Endodermal cell (in vitro differentiated cells): ENCODE results near the gene TMF1. TPM values are rescaled to one million over a fixed set of nuclear protein-coding genes. Genes with fewer than 3 reads are reported as not detected.

Source experiments
- DNase-seq: peaks from one replicate; pipeline ENCODE4 v3.0.0-alpha.2; 2017
- H3K27ac ChIP-seq: 2 replicates; pipeline ENCODE4 v1.5.1; 2013; ENCODE audit warnings: mild to moderate bottlenecking, low read depth, low read length, moderate library complexity
- H3K27me3 ChIP-seq: 2 replicates; pipeline ENCODE4 v1.6.1; 2013; ENCODE audit warnings: mild to moderate bottlenecking, low read length, moderate library complexity; ENCODE audit not compliant: insufficient read depth, control insufficient read depth, poor library complexity, severe bottlenecking
- H3K36me3 ChIP-seq: 2 replicates; pipeline ENCODE4 v1.7.0; 2013; ENCODE audit warnings: mild to moderate bottlenecking, low read length, moderate library complexity; ENCODE audit not compliant: control insufficient read depth, insufficient read depth
- H3K4me1 ChIP-seq: one replicate; pipeline ENCODE4 v1.7.0; 2013; ENCODE audit warnings: low read length; ENCODE audit not compliant: control insufficient read depth, insufficient read depth
- H3K4me3 ChIP-seq: 2 replicates; pipeline ENCODE4 v1.5.1; 2013; ENCODE audit warnings: mild to moderate bottlenecking, low read length, moderate library complexity
- H3K9ac ChIP-seq: 2 replicates; pipeline ENCODE4 v1.6.1; 2013; ENCODE audit warnings: mild to moderate bottlenecking, low read length, moderate library complexity; ENCODE audit not compliant: poor library complexity, severe bottlenecking; ENCODE audit errors: extremely low read depth
- H3K9me3 ChIP-seq: 2 replicates; pipeline ENCODE4 v1.6.1; 2013; ENCODE audit warnings: mild to moderate bottlenecking, low read length, moderate library complexity; ENCODE audit not compliant: control insufficient read depth
- H3K27ac Mint-ChIP-seq: 2 replicates; pipeline ENCODE4 v1.8.0; 2020; ENCODE audit warnings: mixed read lengths
- H3K27me3 Mint-ChIP-seq: 2 replicates; pipeline ENCODE4 v1.8.0; 2021; ENCODE audit warnings: mild to moderate bottlenecking, mixed read lengths; ENCODE audit not compliant: insufficient read depth
- H3K36me3 Mint-ChIP-seq: 2 replicates; pipeline ENCODE4 v1.8.0; 2020; ENCODE audit warnings: low read depth, mixed read lengths
- H3K4me1 Mint-ChIP-seq: 2 replicates; pipeline ENCODE4 v1.8.0; 2020; ENCODE audit warnings: mixed read lengths
- H3K4me3 Mint-ChIP-seq: 2 replicates; pipeline ENCODE4 v1.8.0; 2020; ENCODE audit warnings: mild to moderate bottlenecking, moderate library complexity, mixed read lengths
- H3K9me3 Mint-ChIP-seq: 2 replicates; pipeline ENCODE4 v1.8.0; 2020; ENCODE audit warnings: mild to moderate bottlenecking, mixed read lengths
- CTCF ChIP-seq: fragments of 200-600 bp; sonication (generic); conservative IDR thresholded peaks from 2 replicates; pipeline ENCODE4 v1.5.0; 2021; ENCODE audit warnings: antibody characterized with exemption, mild to moderate bottlenecking
- WGBS, 2 experiments: methylation state at CpG; one replicate each; pipeline versions ENCODE4 v1.1.5 to v1.1.7; 2013; ENCODE audit warnings: missing lambda C conversion rate in 2 of 2, mixed read lengths in 1 of 2; ENCODE audit not compliant: insufficient coverage in 1 of 2, insufficient read length in 1 of 2; 5-methylcytosine and 5-hydroxymethylcytosine counted together
- total RNA-seq, 2 donors: library from RNA; stranded (reverse); fragmentation: NEBNext Ultra II Directional in 1 of 2; extraction: Animal tissue kit (Norgen Biotek cat#: 25700) in 1 of 2; gene quantifications; 2 replicates in 1 of 2; 3 replicates in 1 of 2; pipeline ENCODE4 v1.2.1, GENCODE V29; 2021

The TMF1 gene
- total RNA-seq, 2 donors from 2014 or later, result 25.6 to 31.3 TPM

- no peak for DNase-seq
- H3K9ac ChIP-seq, result no peak overlapping the region
- H3K27me3 Mint-ChIP-seq, result no peaks in the 10 kb centered on the region
- no peaks in the 10 kb centered on the region for H3K9me3 ChIP-seq
- H3K27ac ChIP-seq, result no peak overlapping the region
- H3K4me1 ChIP-seq, result no peaks in the 10 kb centered on the region
- H3K27ac Mint-ChIP-seq, result no peak overlapping the region
- no peaks in the 10 kb centered on the region for H3K4me1 Mint-ChIP-seq
- H3K4me3 Mint-ChIP-seq, result no peak overlapping the region
- no peaks in the 10 kb centered on the region for H3K27me3 ChIP-seq
- no peaks in the 10 kb centered on the region for H3K9me3 Mint-ChIP-seq
- no peak for TF ChIP-seq CTCF
- WGBS, 2 experiments, result 97 to 100% methylated on average over 2 of the region's 3 CpGs
- H3K36me3 ChIP-seq, result peaks cover 81% of the 10 kb centered on the region
- H3K4me3 ChIP-seq, result no peak overlapping the region
- H3K36me3 Mint-ChIP-seq, result peaks cover 69% of the 10 kb centered on the region
These were observed 66.9 kb downstream of the TMF1 start for GRCh38 chr3:68985146-68985790.

- peaks cover 67% of the 10 kb centered on the region for H3K36me3 Mint-ChIP-seq
- no peaks in the 10 kb centered on the region for H3K9me3 ChIP-seq
- H3K4me1 Mint-ChIP-seq, result no peaks in the 10 kb centered on the region
- DNase-seq, result no peak
- H3K4me3 Mint-ChIP-seq, result no peak overlapping the region
- no peaks in the 10 kb centered on the region for H3K4me1 ChIP-seq
- no peaks in the 10 kb centered on the region for H3K27me3 ChIP-seq
- H3K4me3 ChIP-seq, result no peak overlapping the region
- no peak overlapping the region for H3K27ac Mint-ChIP-seq
- H3K9me3 Mint-ChIP-seq, result no peaks in the 10 kb centered on the region
- no peak for TF ChIP-seq CTCF
- H3K9ac ChIP-seq, result no peak overlapping the region
- 94 to 100% methylated on average over 2 to 4 of the region's 5 CpGs for WGBS, 2 experiments
- no peak overlapping the region for H3K27ac ChIP-seq
- H3K36me3 ChIP-seq, result peaks cover 91% of the 10 kb centered on the region
- no peaks in the 10 kb centered on the region for H3K27me3 Mint-ChIP-seq
These were observed 68.1 kb downstream of the TMF1 start for GRCh38 chr3:68984011-68984530.

GRCh38 chr3:68977486-68978167 is 74.5 kb downstream of the TMF1 start:
- no peak overlapping the region for H3K4me3 ChIP-seq
- 94 to 95% methylated on average over 6 to 8 of the region's 8 CpGs for WGBS, 2 experiments
- H3K27me3 ChIP-seq, result no peaks in the 10 kb centered on the region
- H3K27ac ChIP-seq, result no peak overlapping the region
- no peaks in the 10 kb centered on the region for H3K9me3 ChIP-seq
- peaks cover 77% of the 10 kb centered on the region for H3K36me3 ChIP-seq
- H3K9ac ChIP-seq, result no peak overlapping the region
- no peaks in the 10 kb centered on the region for H3K4me1 ChIP-seq
- H3K9me3 Mint-ChIP-seq, result no peaks in the 10 kb centered on the region
- no peak overlapping the region for H3K4me3 Mint-ChIP-seq
- H3K4me1 Mint-ChIP-seq, result no peaks in the 10 kb centered on the region
- peaks cover 42% of the 10 kb centered on the region for H3K36me3 Mint-ChIP-seq
- H3K27ac Mint-ChIP-seq, result no peak overlapping the region
- DNase-seq, result no peak
- no peaks in the 10 kb centered on the region for H3K27me3 Mint-ChIP-seq
- TF ChIP-seq CTCF, result no peak
